GM19324 (cell line): ENCODE data around the gene SNAP47.
A peak's percentile ranks its signal among the peaks of the same experiment; 100 is the strongest.
"Not testable (repeated sequence)": the region's sequence is repeated elsewhere in the genome, so short reads cannot be mapped to it uniquely, and the experiment has no call there.

Source experiments
- ATAC-seq: cut with Tn5 transposase; IDR thresholded peaks from one replicate; pipeline ENCODE4 v1.9.1; 2021; ENCODE audit warnings: mild to moderate bottlenecking, moderate library complexity; ENCODE audit not compliant: unreplicated experiment, low FRiP score

SNAP47 gene, protein sequence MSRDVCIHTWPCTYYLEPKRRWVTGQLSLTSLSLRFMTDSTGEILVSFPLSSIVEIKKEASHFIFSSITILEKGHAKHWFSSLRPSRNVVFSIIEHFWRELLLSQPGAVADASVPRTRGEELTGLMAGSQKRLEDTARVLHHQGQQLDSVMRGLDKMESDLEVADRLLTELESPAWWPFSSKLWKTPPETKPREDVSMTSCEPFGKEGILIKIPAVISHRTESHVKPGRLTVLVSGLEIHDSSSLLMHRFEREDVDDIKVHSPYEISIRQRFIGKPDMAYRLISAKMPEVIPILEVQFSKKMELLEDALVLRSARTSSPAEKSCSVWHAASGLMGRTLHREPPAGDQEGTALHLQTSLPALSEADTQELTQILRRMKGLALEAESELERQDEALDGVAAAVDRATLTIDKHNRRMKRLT

DNA sequence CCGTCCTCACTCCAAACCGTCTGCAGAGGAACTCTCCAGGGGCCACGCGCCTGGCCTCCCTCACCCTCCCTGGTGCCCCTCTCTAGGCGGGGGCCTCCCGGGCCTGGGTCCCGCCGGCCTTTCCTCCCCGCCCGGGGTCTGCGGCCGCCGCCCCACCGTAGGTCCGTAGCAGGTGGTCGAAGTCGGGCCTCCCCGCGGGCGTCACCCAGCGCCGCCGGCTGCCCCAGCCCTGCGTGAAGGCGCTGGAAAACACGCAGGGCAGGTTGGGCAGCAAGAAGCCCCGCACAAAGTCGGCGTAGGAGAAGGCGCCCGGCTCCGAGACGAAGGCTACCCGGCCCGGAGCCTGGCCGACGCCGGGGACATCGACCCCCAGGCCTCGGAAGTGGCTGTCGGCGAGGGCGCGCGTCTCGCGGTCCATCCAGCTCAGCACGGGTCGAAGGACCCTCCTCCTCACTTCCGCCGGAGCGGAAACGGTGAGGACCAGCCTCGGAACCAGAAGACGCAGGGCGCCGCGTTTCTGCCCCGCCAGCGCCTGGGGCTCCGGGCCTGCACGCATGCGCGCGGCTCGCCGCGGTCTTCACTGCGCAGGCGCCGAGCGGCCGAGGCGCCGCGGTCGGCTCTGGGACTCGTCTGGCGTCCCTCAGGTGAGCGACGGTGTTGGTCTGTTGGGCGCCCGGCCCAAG lies at the start of gene SNAP47, which contains the start of gene JMJD4:
TSS of gene SNAP47 (plus strand) at position 580 of the 683 bp plus-strand sequence. CDS start 12,302 bp downstream, outside the sequence.
TSS of gene JMJD4 (minus strand) at position 447 of the 683 bp plus-strand sequence. CDS start at position 418, 29 bp downstream.
- peak; percentile 97 for ATAC-seq

DNA sequence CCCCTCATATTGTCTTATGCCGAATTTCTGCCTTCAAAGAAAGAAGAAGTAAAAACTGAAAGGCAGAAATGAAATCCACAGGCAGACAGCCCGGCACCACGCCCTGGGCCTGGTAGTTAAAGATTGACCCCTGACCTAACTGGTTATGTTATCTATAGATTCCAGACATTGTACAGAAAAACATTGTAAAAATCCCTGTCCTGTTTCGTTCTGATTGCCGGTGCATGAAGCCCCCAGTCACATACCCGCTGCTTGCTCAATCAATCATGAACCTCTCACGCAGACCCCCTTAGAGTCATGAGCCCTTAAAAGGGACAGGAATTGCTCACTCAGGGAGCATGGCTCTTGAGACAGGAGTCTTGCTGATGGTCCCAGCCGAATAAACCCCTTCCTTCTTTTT lies 49.4 kb upstream of the SNAP47 start:
- no peak for ATAC-seq

DNA sequence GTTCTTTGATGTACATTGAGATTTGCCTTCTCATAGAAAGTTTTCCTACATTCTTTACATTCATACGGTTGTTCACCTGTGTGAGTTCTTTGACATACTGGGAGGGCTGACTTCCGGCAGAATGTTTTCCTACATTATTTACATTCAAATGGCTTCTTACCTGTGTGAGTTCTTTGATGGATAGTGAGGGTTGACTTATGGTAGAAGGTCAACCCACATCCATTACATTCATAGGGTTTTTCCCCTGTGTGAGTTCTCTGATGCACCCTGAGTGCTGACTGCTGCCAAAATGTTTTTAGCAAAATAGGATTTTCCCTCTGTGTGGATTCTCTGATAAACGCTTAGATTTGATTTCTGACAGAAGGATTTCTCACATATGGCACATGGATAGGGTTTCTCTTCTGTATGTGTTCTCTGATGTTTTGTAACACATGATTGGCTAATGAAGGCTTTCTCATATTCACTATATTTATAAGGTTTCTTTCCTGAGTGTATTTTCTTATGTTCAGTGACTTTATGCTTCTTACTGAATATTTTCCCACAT lies 37.8 kb upstream of the SNAP47 start:
- ATAC-seq: no peak

DNA sequence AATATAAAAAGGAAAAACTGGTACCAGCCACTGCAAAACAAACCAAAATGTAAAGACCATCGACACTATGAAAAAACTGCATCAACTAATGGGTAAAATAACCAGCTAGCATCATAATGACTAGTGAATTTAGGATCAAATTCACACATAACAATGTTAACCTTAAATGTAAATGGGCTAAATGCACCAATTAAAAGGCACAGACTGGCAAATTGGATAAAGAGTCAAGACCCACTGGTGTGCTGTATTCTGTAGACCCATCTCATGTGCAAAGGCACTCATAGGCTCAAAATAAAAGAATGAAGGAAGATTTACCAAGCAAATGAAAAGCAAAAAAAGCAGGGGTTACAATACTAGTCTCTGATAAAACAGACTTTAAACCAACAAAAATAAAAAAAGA lies 33.6 kb upstream of the SNAP47 start:
- not testable (repeated sequence) for ATAC-seq

DNA sequence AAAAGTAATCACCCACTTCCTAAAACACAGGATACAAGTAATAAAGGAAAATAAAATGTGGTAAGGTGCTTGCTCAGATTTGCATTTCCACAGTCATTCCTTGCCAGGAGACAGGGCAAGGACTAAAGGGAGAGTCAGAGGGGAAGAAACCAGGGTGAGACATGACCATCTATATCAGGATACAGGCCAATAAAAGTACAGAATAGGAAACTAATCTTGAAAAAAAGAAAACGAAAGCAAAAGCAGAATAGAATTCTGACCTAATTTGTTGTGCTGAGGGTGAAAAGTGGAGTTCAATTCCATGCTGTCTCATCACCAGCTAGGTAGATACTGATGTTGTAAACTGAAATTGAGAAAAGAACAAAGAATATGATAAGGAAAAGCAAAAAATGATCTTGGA lies 27.4 kb upstream of the SNAP47 start:
- ATAC-seq: no peak

DNA sequence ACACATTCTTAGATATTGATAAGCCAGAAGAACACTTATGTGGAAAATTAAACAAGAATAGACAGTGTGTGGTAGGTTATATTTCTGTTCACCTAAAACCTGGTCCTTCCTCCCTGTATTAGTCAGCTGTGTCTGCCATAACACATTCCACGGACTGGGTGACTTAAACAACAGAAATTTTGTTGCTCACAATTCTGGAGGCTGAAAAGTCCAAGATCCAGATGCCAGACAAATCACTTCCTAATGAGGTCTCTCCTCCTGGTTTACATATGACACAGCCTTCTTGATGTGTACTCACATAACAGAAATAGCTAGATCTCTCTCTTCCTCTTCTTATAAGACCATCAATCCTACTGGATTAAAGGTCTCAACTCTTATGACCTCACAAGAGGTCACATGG lies 25.8 kb upstream of the SNAP47 start:
- no peak for ATAC-seq

DNA sequence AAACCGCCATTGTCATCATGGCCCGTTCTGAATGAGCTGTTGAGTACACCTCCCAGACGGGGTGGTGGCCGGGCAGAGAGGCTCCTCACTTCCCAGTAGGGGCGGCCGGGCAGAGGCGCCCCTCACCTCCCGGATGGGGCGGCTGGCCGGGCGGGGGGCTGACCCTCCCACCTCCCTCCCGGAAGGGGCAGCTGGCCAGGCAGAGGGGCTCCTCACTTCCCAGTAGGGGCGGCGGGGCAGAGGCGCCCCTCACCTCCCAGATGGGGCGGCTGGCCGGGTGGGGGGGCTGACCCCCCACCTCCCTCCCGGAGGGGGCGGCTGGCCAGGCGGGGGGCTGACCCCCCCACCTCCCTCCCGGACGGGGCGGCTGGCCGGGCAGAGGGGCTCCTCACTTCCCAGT lies 24.8 kb upstream of the SNAP47 start:
- not testable (repeated sequence) for ATAC-seq

DNA sequence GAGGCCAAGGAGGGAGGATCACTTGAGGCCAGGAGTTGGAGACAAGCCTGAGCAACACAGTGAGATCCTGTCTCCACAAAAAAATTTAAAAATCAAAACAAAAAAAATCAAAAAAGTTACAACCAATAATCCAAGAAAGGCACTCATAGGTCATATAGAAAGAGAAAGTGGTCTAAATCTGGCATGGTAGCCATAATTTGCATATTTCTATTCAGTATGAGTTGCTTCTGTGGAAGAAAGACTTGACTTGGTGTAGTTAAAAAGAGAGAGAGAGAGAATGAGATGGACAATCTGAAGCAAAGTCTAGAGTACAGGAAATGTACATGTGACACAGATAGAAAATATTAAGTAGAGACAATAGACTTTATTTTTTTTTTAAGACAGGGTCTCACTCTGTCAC lies 22.6 kb upstream of the SNAP47 start:
- ATAC-seq: no peak

DNA sequence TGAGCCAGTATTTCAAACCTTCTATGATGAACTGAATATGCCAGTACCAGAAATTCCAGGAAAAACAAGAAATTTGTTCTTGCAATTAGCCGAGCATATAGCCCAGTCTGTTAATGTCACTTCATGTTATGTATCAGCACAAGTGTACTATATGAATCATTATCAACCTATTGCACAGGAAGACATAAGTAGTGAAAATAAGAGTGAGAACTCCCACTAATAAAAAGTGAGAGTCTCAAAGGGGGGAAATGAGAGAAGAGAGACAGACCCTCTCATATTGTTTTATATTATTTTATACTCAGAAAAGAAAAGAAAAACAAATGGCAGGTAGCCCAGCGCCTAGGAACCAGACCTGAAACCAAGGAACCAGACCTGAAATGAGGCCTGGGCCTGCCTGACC lies 16.3 kb upstream of the SNAP47 start:
- ATAC-seq: no peak

DNA sequence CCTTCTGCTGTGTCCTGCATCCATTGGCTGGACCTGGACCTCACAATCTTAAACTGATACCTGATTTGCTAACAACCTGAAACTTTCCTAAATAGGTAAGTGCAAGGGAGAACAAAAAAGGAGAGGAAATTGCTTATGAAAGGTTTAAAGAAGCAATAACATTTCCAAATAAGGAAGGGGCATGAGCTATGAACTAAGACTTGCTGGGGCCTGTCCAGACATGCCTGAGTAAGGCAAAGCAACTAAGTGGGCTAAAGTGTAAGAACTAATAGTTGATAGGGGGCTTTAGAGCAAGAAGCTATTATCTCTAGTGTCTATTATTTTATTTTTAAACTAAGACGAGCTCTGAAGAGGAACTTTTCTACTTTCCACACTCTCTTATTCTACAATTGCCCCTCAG lies 11.8 kb upstream of the SNAP47 start:
- ATAC-seq: no peak

DNA sequence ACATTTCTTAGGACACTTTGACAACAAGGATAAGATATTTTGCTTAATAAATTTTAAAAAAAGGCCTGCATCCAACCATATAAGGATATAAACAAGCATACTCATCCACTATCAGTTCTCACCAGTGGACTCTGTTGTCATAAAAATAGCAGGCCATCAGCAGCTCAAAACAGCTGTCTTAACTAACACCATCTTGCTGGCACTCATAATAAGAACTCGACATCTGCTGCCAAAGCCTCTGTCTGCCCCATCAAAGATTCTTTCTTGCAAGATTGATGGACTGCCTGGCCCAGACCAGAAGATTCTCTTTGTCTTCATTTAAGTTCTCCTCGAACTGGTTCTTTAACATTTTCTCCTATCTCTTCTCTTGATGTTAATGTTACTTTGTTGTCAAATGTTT lies 10.2 kb upstream of the SNAP47 start:
- no peak for ATAC-seq

DNA sequence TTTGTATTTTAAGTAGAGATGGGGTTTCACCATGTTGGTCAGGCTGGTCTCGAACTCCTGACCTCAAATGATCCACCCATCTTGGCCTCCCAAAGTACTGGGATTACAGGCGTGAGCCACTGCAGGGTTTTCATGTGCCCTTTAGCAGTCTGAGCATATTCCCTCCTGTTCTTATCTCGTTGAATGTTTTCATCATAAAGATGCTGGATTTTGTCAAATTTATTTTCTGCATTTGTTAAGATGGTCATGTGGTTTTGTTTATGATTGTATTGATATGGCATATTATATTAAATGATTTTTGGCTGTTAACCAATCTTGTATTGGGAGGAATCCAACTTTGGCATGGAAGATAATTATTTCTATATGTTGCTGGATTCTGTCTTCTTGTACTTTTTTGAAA lies 8.9 kb upstream of the SNAP47 start:
- no peak for ATAC-seq

DNA sequence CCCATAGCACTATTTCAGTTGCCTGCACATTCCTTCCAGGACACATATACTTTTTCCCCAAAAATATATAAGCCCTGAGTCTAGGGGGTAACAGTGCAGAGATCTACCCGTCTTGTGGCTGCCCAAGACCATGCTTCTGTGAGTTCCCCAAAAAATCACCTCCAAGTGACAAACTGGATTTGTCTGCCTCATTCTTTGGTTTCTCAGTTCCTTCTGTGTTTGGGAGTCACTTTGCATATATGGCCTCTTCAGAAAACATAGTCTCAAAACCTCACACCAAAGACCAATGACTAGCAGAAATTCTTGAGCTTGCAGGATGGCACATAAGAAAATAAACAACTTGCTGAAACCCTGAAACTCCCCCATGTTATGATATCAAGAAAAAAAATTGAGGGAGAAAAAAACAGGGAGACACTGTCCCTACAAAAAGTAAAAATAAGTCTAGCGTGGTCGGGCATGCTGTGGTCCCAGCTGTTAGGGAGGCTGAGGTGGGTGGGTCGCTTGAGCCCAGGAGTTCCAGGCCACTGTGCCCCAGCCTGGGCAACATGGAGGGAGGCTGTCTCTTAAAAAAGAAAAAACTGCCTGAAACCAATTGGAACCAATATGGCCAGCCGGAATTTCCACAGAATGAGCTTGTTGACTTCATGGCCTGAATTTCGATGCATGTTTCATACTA lies 8.2 kb upstream of the SNAP47 start:
- ATAC-seq: no peak

DNA sequence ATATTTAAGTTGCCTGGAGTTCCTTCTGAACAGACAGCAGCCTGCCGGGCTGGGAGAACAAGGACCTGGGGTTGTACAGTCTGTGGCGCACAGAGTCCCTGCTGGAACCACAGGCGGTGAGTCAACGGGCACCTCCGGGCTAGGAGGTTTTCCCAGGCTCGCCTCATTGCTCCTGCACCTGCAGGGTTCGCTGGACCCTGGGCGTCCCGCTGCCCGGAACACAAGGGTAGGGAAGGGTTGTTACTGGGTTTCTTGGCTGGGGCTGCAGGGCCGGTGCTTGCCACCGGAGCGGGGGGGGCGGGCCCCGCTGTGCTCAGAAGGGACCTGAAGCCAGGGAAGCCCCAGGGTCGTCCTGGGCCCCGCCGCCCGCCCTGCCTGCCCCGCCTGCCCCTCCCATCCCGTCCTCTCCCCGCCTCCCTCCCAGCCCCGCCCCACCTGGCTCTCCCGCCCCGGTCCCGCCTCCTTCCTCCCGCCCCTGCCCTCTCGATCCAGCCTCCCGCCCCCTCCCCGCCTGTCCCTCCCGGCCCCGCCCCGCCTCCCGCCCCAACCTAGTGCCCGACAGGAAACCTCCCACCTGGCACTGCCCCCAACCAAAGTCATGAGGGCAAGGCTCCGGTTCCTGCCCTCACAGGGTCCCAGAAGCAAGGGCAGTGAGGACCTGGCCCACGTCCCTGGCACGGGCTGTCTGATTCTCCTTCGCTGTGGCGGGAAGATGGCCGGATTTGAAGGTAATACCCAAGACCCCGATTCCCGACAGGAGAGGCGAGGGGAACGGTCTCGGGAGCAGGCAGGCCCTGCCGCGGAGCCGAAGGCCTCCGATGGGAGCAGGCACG lies 7.0 kb upstream of the SNAP47 start:
- no peak for ATAC-seq

DNA sequence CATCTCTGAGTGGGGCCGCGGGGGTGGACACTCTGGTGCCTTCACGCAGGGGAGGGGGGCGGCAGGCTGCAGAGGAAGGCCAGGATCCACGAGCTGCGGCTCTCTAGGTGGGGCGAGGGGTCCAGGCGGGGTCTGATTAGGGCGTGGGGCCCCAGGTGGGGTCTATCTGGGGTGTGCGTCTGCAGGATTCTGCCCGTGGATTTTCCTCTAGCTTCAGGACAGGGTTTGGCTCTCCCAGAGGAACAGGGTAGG lies 6.4 kb upstream of the SNAP47 start:
- no peak for ATAC-seq

DNA sequence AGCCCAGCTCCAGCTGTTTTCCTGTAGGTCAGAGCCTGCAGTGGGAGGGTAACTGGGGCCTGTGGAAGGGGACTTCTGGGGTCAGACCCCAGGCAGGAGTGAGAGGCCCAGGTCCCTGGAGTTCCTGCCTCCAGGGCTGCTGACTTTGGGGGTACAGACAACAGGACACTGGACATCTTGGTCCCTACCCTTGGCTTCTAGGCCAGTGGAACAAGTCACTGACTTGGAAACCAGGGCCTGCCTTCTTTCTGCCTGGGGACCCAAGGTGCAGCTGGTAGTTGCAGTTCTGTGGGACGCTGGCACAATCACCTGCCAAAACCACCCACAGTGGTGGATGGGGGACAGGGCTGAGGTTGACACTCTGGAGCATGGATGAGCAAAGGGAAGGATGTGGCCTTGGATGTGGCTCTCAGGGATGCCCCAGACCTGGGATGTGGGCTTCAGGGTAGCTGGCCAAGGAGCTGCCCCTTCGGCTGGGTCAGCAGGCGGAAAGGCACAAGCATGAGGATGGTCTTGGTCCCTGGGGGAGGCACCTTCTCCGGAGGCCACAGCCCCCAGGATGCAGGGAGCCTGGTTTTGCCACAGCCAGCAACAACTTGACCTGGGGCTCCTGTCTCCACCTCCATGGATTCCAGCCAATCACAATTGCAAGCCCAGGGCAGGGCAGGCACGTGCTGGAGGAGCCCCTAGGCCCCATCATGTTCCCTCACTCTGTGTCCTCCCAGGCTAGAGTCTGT lies 5.9 kb upstream of the SNAP47 start:
- ATAC-seq: no peak

DNA sequence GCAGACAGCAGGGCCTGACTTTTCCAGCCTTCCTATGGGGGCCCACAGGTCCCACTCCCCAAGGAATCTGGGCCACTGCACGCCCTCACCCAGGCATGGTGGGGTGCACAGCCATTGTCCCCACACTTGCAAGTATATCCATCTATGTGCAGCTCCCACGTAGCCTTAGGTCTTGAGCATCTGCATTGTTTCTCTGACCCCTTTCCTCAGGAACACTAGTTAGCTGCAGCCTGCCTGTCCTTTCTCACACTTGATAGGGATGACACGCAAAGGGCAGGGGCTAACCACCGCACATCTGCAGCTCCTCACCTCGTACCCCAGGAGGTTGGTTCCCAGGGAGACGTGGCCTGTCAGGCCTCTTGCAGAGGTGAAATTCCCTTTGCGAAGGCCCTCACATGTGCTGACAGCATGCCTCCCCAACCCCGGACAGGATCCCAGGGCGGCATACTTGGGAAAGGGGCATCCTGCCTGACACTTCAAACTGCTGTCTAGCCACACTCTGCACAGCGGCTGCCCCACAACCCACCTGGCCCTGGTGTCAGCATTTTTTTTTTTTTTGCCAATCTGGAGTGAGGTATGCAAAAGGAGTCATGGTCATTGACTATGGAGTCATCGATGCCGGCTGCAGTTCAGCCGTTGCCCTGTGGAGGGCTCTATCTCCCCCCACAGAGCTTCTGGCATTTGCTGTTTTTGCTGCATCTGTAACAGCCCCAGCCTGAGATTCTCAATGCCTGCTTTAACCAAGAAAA lies 5.2 kb upstream of the SNAP47 start:
- ATAC-seq: no peak

DNA sequence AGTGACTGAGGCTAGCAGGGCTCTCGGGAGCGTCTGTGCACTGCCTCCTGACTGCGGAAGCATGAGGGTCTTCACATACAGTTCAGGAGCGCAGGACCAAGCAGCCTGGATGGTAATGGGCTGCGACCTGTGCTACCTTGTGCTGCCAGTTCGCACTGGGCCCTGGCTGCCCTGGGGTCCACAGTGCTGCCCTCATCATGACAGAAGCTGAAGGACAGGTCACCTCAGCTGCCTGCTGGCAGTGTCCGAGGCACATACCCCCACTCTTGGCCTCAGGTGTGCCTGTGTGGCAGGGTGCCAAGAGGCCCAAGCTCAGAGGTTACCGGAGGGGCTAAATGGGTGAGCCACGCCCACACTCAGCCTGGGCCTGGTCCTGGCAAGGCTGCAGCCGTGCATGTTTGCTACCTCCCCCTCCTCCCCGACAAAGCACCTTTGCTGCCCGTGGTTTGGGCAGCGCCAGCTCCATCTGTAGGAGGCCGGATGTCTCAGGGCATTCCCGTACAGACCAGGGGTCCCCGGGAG lies 4.5 kb upstream of the SNAP47 start:
- ATAC-seq: no peak

DNA sequence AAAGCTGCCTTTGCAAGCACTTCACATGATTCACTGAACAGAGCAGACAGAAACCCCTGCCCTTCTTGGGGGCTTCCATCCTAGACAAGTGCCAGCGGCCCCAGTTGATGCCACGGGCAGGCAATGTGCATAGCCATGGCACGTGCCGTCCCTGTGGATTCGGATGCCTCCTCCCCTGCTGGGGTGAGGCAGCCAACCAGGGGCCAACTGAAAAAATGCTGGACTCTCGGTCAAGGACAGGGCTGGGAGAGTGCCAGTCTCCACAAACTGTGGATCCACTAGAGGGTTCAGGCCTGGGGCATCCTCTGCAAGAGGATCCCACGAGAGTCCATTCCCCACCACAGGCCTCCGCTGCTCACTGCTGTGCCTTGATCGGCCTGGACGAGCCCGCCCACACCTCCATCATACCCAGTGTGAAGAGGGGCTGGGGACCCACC lies 4.0 kb upstream of the SNAP47 start:
- ATAC-seq: no peak
